BLaER1 treated with 17β-estradiol and CSF1 and Interleukin-3, amounts not matched to agents 10 nM and 100 nM (cell line): ENCODE measurements around the gene MAP3K6.

ENCODE experiments used
- H3K27ac ChIP-seq, 11 experiments: shearing (Covaris generic); formaldehyde crosslinking; 2 replicates each; pipeline ENCODE4 v1.8.1; 2022
- H3K27me3 ChIP-seq, 11 experiments: shearing (Covaris generic); formaldehyde crosslinking; 2 replicates each; pipeline ENCODE4 v1.8.1; 2022
- H3K36me3 ChIP-seq, 11 experiments: shearing (Covaris generic); formaldehyde crosslinking; 2 replicates each; pipeline ENCODE4 v1.8.1; 2022
- H3K4me1 ChIP-seq, 10 experiments: shearing (Covaris generic); formaldehyde crosslinking; 2 replicates each; pipeline ENCODE4 v1.8.1; 2022
- H3K4me2 ChIP-seq, 11 experiments: shearing (Covaris generic); formaldehyde crosslinking; 2 replicates each; pipeline ENCODE4 v1.8.1; 2022
- H3K4me3 ChIP-seq, 10 experiments: shearing (Covaris generic); formaldehyde crosslinking; 2 replicates each; pipeline ENCODE4 v1.8.1; 2022
- H3K9ac ChIP-seq, 11 experiments: shearing (Covaris generic); formaldehyde crosslinking; 2 replicates each; pipeline ENCODE4 v1.8.1; 2022
- H3K9me3 ChIP-seq, 11 experiments: shearing (Covaris generic); formaldehyde crosslinking; replicated peaks in 1 of 11; 2 replicates each; pipeline ENCODE4 v1.8.1; 2022
- H4K20me1 ChIP-seq, 11 experiments: shearing (Covaris generic); formaldehyde crosslinking; 2 replicates each; pipeline ENCODE4 v1.8.1; 2022
- Cebpa-rat ChIP-seq, 11 experiments: shearing (Covaris generic); IDR thresholded peaks; 2 replicates each; pipeline ENCODE4 v1.8.1; 2022

The MAP3K6 gene

DNA sequence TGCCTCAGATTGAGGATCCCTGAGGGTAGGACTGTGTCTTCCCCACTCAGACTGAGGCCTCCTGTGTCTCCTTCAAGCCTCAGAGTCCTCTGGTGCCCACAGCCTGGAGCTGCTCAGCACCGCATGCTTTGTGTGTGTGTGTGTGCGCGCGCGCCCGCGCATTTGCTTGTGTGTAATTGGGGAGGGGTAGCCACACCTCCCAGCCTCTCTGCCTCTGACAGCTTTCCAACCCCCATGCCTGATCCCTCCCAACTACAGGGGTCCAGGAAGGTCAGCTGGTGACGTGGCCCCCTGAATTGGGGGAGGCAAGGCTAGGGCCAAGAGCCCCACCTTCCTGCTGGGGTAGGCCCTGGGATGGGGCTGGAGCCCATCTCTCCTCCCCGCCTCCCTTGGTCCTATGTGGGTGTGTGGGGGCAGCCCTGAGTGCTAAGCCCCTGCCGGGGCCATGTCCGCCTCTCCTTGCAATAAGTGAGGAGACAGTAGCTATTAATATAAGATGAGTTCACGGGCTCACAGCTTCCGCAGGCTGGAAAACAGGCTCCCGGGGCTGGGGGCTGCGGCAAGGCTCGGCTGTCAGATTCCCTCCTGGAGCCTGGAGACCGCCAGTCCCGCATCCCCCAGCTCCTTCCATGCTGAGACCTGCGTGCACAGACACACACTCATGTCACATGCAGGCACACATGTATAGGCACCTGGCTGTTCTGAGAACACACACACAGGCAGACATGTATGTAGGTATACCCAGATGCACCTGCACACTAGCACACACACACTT is 32.7 kb upstream of the MAP3K6 start:
- Histone ChIP-seq H4K20me1 (peaks cover 0 to 47% (median 8%) of the 10 kb centered on the region in 11 experiments; a peak in 9 of 22 replicates), H3K27ac (peak overlapping the region in 7 of 11 experiments; percentile 2 to 44 (median 16); a peak in 5 of 22 replicates), H3K4me2 (no peak overlapping the region), H3K27me3 (no peaks in the 10 kb centered on the region), H3K36me3 (no peaks in the 10 kb centered on the region; a peak in 2 of 22 replicates), H3K9me3 (no peaks in the 10 kb centered on the region), H3K4me1 (peaks cover 38 to 77% (median 58%) of the 10 kb centered on the region in 10 experiments), H3K9ac (peak overlapping the region in 7 of 11 experiments; percentile 0 to 46 (median 36); a peak in 4 of 22 replicates), H3K4me3 (no peak overlapping the region)
- no peak for TF ChIP-seq Cebpa-rat (IDR thresholded peaks at IDR 0.05)

DNA sequence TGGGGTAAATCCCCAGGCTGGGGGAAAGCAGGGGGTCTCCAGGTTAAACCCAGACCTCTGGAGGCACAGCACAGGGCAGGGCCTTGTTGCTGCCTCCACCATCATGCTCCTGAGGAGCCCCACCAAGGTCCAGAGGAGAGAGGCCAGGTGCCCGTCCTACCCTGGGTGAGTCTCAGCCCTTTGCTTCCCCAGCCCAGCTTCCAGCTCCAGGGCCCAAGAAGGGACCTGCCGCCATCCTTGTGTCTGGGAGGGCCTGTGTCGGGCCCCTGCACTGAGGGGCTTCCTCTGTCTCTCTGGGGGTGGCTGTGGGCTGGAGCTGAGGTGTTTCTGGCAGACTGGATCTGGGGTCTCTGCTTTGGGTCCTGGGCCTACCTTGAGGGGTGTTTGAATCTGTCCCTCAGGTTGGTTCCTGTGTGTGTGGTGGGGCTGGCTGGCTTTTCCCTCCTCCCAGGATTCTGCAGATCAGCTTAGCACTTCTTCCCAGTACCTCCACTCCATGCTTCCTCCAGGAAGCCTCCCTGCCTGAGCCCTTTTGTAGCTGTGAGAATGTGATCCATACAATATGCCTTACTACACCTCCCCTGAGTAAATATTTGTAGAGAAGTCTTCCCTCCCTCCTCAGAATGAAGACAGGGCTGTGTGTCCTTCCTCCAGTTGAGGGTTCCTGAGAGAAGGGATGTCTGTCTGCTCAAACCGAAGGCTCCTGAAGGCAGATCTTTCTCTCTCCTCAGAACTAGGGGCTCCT is 31.8 kb upstream of the MAP3K6 start:
- Histone ChIP-seq H4K20me1 (peaks cover 0 to 39% (median 0%) of the 10 kb centered on the region in 11 experiments; a peak in 6 of 22 replicates), H3K27ac (peak overlapping the region in 7 of 11 experiments; percentile 2 to 44 (median 18); a peak in 9 of 22 replicates), H3K9ac (peak overlapping the region in 8 of 11 experiments; percentile 0 to 46 (median 24); a peak in 11 of 22 replicates), H3K4me3 (no peak overlapping the region), H3K4me2 (peak overlapping the region in 2 of 11 experiments; percentile 21 to 39; a peak in 2 of 22 replicates), H3K36me3 (no peaks in the 10 kb centered on the region; a peak in 2 of 22 replicates), H3K4me1 (peaks cover 29 to 70% (median 50%) of the 10 kb centered on the region in 10 experiments), H3K9me3 (no peaks in the 10 kb centered on the region), H3K27me3 (no peaks in the 10 kb centered on the region)
- no peak for TF ChIP-seq Cebpa-rat (IDR thresholded peaks at IDR 0.05)

DNA sequence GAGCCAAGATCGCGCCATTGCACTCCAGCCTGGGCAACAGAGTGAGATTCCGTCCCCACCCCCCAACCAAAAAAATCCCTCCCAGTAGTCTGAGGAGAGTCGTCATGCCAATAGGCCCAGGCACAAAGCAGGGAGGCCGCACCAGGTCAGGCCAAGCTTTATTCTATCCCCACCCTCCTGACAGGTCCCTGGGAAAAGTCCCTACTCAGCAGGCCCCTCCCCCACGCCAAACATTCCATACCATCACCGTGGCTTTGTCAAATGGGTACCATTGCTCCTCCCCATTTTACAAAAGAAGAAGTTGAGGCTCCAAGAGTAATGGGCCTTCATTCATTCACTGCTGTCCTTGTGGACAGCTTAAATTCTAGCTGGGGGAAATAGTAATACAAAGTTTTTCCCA is 31.0 kb upstream of the MAP3K6 start:
- Histone ChIP-seq H3K9ac (peak overlapping the region in 1 of 11 experiments; percentile 46; a peak in 1 of 22 replicates), H3K36me3 (no peaks in the 10 kb centered on the region; a peak in 2 of 22 replicates), H3K4me2 (peak overlapping the region in 3 of 11 experiments; percentile 5 to 39 (median 21); a peak in 3 of 22 replicates), H3K4me1 (peaks cover 26 to 70% (median 45%) of the 10 kb centered on the region in 10 experiments), H3K4me3 (no peak overlapping the region), H3K27ac (no peak overlapping the region), H3K27me3 (no peaks in the 10 kb centered on the region), H4K20me1 (peaks cover 0 to 31% (median 0%) of the 10 kb centered on the region in 11 experiments; a peak in 5 of 22 replicates), H3K9me3 (no peaks in the 10 kb centered on the region)
- no peak for TF ChIP-seq Cebpa-rat (IDR thresholded peaks at IDR 0.05)

DNA sequence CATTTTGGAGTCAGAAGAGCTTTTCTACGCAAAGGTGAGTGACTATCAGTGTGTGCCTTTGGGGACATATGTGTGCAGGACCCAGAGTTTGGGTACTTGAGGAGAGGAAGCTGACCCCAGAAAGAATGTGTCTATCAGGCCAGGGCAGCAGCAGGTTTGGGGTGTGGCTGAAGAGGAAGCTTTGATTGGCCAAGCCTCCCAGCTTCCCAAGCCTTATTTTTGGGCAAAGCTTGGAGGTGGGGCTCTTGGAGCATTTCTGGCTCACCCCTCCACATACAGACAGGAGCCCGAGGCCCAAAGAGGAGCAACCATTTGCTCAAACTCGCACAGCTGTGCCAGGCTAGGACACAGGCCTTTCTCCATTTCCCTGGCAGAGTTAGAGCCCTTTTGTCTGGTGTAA is 30.3 kb upstream of the MAP3K6 start:
- peaks cover 24 to 67% (median 44%) of the 10 kb centered on the region in 10 experiments for H3K4me1 ChIP-seq
- H3K4me2 ChIP-seq = peak overlapping the region in 2 of 11 experiments; percentile 1 to 33; a peak in 3 of 22 replicates
- H3K36me3 ChIP-seq = no peaks in the 10 kb centered on the region; a peak in 2 of 22 replicates
- no peaks in the 10 kb centered on the region for H3K27me3 ChIP-seq
- H3K9ac ChIP-seq = no peak overlapping the region; a peak in 1 of 22 replicates
- no peaks in the 10 kb centered on the region for H3K9me3 ChIP-seq
- no peak overlapping the region for H3K4me3 ChIP-seq
- H4K20me1 ChIP-seq = peaks cover 0 to 26% (median 0%) of the 10 kb centered on the region in 11 experiments; a peak in 5 of 22 replicates
- no peak overlapping the region for H3K27ac ChIP-seq
- TF ChIP-seq Cebpa-rat (IDR thresholded peaks at IDR 0.05) = no peak

DNA sequence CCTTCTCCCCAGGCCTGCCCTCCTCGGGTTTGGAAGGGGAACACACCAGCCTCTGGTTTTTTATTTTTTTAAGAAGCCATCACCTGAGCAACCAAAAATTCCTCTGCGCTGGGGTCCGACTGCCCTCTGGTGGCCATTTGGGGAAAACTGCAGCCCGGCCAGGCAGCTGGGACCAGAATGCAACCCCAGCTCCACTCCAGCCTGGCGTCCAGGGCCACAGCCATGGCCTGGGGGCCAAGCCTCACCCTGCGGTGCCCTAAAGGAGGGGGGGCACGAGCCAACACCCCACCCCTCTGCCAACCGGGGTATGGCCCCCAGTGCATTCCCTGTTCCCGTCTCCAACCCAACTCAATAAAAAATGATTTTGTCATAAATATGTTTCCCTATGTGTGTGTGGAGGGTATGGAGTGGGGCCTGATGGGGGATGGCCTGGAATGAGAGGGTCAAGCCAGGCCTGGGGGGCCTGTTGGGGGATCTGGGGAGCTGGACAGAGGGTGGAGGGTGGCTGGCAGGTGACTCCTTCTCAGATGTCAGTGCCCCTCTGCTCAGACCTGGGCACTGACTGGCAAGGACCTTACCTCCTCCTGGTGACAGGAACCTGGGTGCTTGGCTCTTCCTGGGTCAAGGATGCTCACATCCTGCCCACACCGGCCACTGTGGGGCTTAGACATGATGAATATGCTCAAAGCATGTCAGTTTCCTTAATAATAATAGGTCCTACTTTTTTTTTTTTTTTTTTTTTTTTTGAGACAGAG is 28.9 kb upstream of the MAP3K6 start:
- Histone ChIP-seq H3K36me3 (no peaks in the 10 kb centered on the region), H3K9me3 (no peaks in the 10 kb centered on the region), H3K9ac (peak overlapping the region in 1 of 11 experiments; percentile 29; a peak in 1 of 22 replicates), H4K20me1 (peaks cover 0 to 17% (median 0%) of the 10 kb centered on the region in 11 experiments; a peak in 5 of 22 replicates), H3K27ac (peak overlapping the region in 2 of 11 experiments; percentile 11 to 18; a peak in 1 of 22 replicates), H3K4me2 (no peak overlapping the region), H3K27me3 (no peaks in the 10 kb centered on the region), H3K4me3 (no peak overlapping the region), H3K4me1 (peaks cover 25 to 64% (median 43%) of the 10 kb centered on the region in 10 experiments)
- no peak for TF ChIP-seq Cebpa-rat (IDR thresholded peaks at IDR 0.05)

DNA sequence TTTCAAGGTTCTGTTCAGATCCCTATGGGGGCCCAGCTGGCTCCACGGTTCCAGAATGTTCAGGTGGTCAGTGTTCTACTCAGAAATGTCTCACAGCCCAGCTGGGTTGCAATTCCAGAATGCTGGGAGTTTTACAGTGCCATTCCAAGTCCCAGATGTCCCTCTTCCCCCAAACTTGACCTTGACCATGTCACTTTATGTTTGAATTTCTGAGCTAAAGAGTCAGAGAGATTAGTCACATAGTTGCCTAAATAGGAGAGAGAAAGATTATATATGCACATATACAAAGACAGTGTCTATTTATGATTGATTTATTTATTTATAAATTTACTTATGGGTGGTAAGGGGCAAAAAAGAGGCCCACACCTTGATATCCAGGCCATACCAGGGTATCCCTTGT is 28.2 kb upstream of the MAP3K6 start:
- H3K36me3 ChIP-seq = no peaks in the 10 kb centered on the region
- H3K27ac ChIP-seq = no peak overlapping the region
- no peak overlapping the region for H3K4me2 ChIP-seq
- H3K27me3 ChIP-seq = no peaks in the 10 kb centered on the region
- peaks cover 25 to 60% (median 40%) of the 10 kb centered on the region in 10 experiments for H3K4me1 ChIP-seq
- H3K9ac ChIP-seq = no peak overlapping the region
- no peak for TF ChIP-seq Cebpa-rat (IDR thresholded peaks at IDR 0.05)
- H3K9me3 ChIP-seq = no peaks in the 10 kb centered on the region
- no peak overlapping the region for H3K4me3 ChIP-seq
- H4K20me1 ChIP-seq = peaks cover 0 to 10% (median 0%) of the 10 kb centered on the region in 11 experiments; a peak in 4 of 22 replicates

DNA sequence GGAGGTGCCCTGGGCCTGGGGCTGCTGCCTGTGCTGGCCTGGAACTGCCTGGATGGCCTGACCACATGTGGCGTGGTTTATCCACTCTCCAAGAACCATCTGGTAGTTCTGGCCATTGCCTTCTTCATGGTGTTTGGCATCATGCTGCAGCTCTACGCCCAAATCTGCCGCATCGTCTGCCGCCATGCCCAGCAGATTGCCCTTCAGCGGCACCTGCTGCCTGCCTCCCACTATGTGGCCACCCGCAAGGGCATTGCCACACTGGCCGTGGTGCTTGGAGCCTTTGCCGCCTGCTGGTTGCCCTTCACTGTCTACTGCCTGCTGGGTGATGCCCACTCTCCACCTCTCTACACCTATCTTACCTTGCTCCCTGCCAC is 27.5 kb upstream of the MAP3K6 start:
- no peak overlapping the region for H3K9ac ChIP-seq
- no peaks in the 10 kb centered on the region for H3K36me3 ChIP-seq
- peaks cover 25 to 60% (median 39%) of the 10 kb centered on the region in 10 experiments for H3K4me1 ChIP-seq
- H4K20me1 ChIP-seq = peaks cover 0 to 3% (median 0%) of the 10 kb centered on the region in 11 experiments; a peak in 2 of 22 replicates
- no peak overlapping the region for H3K4me3 ChIP-seq
- H3K27ac ChIP-seq = no peak overlapping the region
- no peak for TF ChIP-seq Cebpa-rat (IDR thresholded peaks at IDR 0.05)
- no peaks in the 10 kb centered on the region for H3K27me3 ChIP-seq
- H3K4me2 ChIP-seq = no peak overlapping the region
- H3K9me3 ChIP-seq = no peaks in the 10 kb centered on the region

DNA sequence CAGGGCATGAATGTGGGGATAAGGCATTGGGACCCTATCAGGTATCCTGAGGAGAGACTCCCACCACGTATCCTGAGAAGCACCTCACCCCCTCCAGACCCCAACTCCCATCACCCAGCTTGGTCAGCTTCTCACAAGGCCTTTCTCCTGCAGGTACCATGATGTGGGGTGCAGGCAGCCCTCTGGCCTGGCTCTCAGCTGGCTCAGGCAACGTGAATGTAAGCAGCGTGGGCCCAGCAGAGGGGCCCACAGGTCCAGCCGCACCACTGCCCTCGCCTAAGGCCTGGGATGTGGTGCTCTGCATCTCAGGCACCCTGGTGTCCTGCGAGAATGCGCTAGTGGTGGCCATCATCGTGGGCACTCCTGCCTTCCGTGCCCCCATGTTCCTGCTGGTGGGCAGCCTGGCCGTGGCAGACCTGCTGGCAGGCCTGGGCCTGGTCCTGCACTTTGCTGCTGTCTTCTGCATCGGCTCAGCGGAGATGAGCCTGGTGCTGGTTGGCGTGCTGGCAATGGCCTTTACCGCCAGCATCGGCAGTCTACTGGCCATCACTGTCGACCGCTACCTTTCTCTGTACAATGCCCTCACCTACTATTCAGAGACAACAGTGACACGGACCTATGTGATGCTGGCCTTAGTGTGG is 27.0 kb upstream of the MAP3K6 start:
- Histone ChIP-seq H3K4me3 (no peak overlapping the region), H3K9ac (peak overlapping the region in 1 of 11 experiments; percentile 81; a peak in 1 of 22 replicates), H3K4me2 (peak overlapping the region in 3 of 11 experiments; percentile 92 to 93 (median 92); a peak in 6 of 22 replicates), H3K27ac (no peak overlapping the region), H3K9me3 (no peaks in the 10 kb centered on the region), H3K36me3 (no peaks in the 10 kb centered on the region), H4K20me1 (no peaks in the 10 kb centered on the region; a peak in 1 of 22 replicates), H3K27me3 (no peaks in the 10 kb centered on the region), H3K4me1 (peaks cover 25 to 56% (median 39%) of the 10 kb centered on the region in 10 experiments)
- no peak for TF ChIP-seq Cebpa-rat (IDR thresholded peaks at IDR 0.05)
